RWPE2 (cell line): ENCODE measurements around the gene STK38L.
A peak's percentile ranks its signal among the peaks of the same experiment; 100 is the strongest.

Experiments
- ATAC-seq: fragments of 200-7000 bp; cut with Tn5 transposase; 3 replicates; pipeline ENCODE4 v1.9.1; 2021; ENCODE audit warnings: low read depth
- DNase-seq: peaks from one replicate; pipeline ENCODE4 v3.0.0-alpha.2; 2020; ENCODE audit warnings: low spot score
- H3K27ac ChIP-seq: fragments of 450-650 bp; 2 replicates; pipeline ENCODE4 v1.5.1; 2017; ENCODE audit warnings: mild to moderate bottlenecking; ENCODE audit not compliant: poor library complexity, severe bottlenecking
- H3K27me3 ChIP-seq: fragments of 250-450 bp; sonication (Bioruptor Pico); 2 replicates; pipeline ENCODE4 v1.5.1; 2021; ENCODE audit warnings: mild to moderate bottlenecking, moderate library complexity; ENCODE audit not compliant: insufficient read depth, poor library complexity, severe bottlenecking
- H3K36me3 ChIP-seq: fragments of 250-450 bp; sonication (Bioruptor Pico); 2 replicates; pipeline ENCODE4 v1.5.1; 2020; ENCODE audit warnings: low read depth, mild to moderate bottlenecking, moderate library complexity
- H3K4me1 ChIP-seq: fragments of 250-450 bp; sonication (Bioruptor Pico); 2 replicates; pipeline ENCODE4 v1.5.1; 2021; ENCODE audit warnings: mild to moderate bottlenecking, moderate library complexity; ENCODE audit not compliant: insufficient read depth, poor library complexity, severe bottlenecking
- H3K4me3 ChIP-seq: fragments of 250-450 bp; sonication (Bioruptor Pico); 2 replicates; pipeline ENCODE4 v1.5.1; 2021; ENCODE audit warnings: mild to moderate bottlenecking, moderate library complexity; ENCODE audit not compliant: severe bottlenecking
- H3K9me3 ChIP-seq: fragments of 250-450 bp; sonication (Bioruptor Pico); 2 replicates; pipeline ENCODE4 v1.5.1; 2021; ENCODE audit warnings: mild to moderate bottlenecking, moderate library complexity; ENCODE audit not compliant: severe bottlenecking
- TF ChIP-seq, protein P1 (sequence below): fragments of 450-650 bp; IDR thresholded peaks from one replicate; pipeline ENCODE4 v1.5.1; 2017; ENCODE audit warnings: mild to moderate bottlenecking, moderate library complexity; ENCODE audit not compliant: poor library complexity, severe bottlenecking

The STK38L gene

DNA sequence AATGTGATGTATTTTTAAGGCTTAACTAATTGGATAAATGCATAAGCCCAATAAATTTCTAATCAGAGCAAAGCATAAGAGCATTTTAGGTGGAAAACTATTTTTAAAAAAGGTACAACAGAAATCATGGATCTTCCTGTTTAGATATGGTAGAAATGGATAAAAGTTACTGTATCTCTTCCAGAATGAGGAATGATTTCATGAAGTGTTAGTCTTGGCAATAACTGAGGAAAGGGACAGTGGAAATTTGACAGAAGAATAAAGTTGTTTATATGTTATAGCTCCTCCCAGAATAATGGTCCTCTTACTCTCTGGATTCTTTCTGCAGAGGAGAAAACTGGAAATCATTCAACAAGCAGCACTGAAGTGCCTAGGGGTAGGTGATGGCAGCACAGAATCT is 56.1 kb downstream of the STK38L start:
- no peaks in the 10 kb centered on the region for H3K9me3 ChIP-seq
- H3K27me3 ChIP-seq: no peaks in the 10 kb centered on the region
- H3K36me3 ChIP-seq: no peaks in the 10 kb centered on the region
- ATAC-seq: no peak
- TF ChIP-seq, protein P1, sequence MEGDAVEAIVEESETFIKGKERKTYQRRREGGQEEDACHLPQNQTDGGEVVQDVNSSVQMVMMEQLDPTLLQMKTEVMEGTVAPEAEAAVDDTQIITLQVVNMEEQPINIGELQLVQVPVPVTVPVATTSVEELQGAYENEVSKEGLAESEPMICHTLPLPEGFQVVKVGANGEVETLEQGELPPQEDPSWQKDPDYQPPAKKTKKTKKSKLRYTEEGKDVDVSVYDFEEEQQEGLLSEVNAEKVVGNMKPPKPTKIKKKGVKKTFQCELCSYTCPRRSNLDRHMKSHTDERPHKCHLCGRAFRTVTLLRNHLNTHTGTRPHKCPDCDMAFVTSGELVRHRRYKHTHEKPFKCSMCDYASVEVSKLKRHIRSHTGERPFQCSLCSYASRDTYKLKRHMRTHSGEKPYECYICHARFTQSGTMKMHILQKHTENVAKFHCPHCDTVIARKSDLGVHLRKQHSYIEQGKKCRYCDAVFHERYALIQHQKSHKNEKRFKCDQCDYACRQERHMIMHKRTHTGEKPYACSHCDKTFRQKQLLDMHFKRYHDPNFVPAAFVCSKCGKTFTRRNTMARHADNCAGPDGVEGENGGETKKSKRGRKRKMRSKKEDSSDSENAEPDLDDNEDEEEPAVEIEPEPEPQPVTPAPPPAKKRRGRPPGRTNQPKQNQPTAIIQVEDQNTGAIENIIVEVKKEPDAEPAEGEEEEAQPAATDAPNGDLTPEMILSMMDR: no peak
- no peaks in the 10 kb centered on the region for H3K4me1 ChIP-seq
- H3K27ac ChIP-seq: no peak overlapping the region
- no peak for DNase-seq
- no peak overlapping the region for H3K4me3 ChIP-seq

DNA sequence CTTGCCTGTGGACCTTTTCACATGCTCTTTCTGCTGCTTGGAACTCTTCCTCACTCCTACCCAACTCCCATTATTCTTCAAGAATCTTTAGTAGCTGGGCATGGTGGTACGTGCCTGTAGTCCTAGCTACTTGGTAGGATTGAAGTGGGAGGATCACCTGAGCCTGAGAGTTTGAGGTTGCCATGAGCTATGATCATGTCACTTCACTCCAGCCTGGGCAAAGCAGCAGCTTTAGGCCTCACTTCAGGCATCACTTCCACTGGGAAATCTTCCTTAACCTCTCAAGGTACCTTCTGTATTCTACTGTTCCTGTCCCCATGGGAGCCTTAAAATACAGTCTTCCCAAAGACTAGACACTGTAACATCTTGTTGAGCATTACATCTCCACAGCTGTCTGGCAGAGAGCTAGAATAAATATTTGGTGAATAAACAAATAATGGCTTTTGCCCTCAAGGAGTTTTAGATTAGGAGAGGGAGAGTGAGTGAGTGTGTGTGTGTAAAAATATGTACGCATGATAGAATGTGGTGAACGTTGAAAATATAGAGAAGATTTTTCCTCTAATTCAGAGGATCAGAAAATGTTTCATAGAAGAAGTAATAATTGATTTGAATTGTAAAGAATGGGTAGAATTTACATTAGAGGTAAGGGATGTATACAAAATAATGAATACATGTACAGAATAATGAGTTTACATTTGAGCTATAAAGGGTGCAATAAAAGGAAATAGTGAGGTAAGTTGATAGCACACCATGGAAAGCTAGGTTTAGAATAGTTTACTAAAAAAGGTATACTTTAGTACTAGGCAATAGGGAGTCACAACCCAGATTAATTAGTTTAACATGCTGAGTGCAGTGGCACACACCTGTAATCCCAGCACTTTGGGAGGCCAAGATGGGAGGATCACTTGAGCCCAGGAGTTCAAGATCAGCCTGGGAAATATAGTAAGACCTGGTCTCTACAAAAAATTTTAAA is 59.3 kb downstream of the STK38L start:
- TF ChIP-seq, protein P1: no peak
- ATAC-seq: no peak
- H3K4me3 ChIP-seq: no peak overlapping the region
- H3K9me3 ChIP-seq: no peaks in the 10 kb centered on the region
- H3K4me1 ChIP-seq: no peaks in the 10 kb centered on the region
- DNase-seq: no peak
- H3K36me3 ChIP-seq: no peaks in the 10 kb centered on the region
- no peaks in the 10 kb centered on the region for H3K27me3 ChIP-seq
- no peak overlapping the region for H3K27ac ChIP-seq

DNA sequence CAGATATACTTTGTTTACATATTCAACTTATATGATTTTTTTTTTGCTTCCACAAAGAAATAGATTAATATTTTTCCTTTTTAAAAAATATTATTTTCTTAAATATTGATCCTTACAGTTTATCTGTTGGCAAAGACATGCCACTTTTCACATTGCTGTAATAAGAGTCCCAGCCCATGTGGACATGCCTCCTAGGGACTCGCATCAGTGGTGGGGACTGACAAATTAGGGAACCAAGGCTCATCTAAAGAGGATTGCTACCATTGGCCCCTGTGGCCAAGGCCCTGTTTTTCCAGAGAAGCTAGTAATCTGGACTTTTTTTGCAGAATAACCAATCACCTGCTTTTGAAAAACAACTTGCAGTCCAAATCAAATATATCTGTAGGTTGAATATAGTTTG is 60.8 kb downstream of the STK38L start:
- H3K9me3 ChIP-seq: no peaks in the 10 kb centered on the region
- no peak overlapping the region for H3K27ac ChIP-seq
- DNase-seq (no peak), ATAC-seq (no peak)
- no peak overlapping the region for H3K4me3 ChIP-seq
- no peaks in the 10 kb centered on the region for H3K36me3 ChIP-seq
- no peaks in the 10 kb centered on the region for H3K27me3 ChIP-seq
- TF ChIP-seq, protein P1: no peak
- H3K4me1 ChIP-seq: no peaks in the 10 kb centered on the region

DNA sequence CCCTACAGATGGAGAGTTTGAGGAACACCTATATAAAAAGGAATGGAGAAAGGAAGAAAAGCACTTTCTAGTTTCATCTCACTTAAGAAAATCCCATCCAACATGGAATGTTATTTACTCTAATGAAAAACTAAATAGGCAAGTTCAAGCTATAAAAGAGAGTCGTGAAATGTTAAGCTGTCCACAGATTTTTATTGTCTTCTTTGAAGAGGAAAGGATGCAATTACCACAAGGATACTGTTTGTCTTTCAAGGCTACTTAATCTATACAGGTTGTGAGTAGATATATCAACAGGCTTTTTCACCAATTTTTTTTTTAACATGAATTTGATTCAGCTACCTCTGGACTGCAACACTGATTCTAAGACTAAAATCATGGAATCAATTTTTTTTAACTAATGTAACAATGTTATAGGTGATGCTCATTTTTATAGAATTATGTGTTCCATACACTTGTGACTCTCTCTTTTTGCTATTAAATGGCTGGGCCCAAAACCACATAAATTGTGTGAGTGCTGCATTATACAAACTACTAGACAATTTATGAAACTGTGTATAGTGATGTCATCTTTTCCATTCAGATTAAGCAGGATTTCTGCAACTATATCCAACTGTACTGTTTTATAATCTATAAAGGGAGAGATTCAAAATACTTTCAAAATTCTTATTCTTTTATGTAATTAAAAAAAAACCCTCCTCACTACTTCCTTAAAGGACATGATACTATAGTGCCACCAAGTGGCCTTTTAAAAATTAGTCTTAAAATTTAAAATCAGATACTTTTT is 61.8 kb downstream of the STK38L start:
- DNase-seq: no peak

More for the DNA sequence above, 61.8 kb downstream of the STK38L start:
- ATAC-seq: no peak
- Histone ChIP-seq H3K4me1 (no peaks in the 10 kb centered on the region), H3K4me3 (no peak overlapping the region), H3K9me3 (no peaks in the 10 kb centered on the region), H3K36me3 (no peaks in the 10 kb centered on the region), H3K27me3 (no peaks in the 10 kb centered on the region), H3K27ac (no peak overlapping the region)
- TF ChIP-seq, protein P1: peak; percentile 62
